HG02588 (cell line): ENCODE measurements around the gene AMOTL2.

Source experiments
- ATAC-seq: cut with Tn5 transposase; IDR thresholded peaks from one replicate; pipeline ENCODE4 v1.9.1; 2021; ENCODE audit warnings: mild to moderate bottlenecking, moderate library complexity; ENCODE audit not compliant: unreplicated experiment

AMOTL2 gene

DNA sequence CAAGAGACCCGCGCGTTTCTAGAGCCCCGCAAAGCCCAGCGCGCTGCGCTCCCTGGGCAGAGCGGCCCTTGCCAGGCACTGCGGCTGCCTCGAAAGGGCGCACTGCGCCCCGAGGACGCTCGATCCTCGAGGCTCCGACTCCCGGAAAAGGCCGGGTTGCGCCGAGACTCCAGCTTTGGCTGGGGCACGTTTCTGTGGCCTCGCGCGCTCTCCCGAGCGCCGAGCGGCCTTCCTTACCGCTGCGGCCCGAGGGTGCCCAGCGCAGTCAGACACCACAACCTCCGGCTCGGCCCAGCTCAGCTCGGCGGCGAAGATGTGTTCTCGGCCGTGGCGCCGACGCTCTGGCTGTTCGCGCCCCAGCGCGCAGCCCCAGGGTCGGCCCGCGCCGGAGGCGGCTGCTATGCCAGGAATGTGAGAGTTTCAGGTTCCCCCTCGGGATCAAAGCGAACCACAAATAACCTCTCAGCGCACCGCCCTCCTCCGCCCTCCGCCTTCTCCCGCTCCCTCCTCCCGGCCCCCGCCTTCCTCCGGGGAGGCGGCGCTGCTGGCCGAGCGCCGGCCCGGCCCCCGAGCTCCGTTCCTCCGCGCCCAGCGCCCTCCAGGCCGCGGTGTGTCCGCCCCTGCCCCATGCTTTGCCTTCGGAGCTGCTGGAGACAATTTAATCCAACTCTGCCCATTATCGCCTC lies at the start of gene AMOTL2:
TSS of gene AMOTL2 (minus strand) at position 343 of the 686 bp plus-strand sequence. CDS start 3,014 bp downstream, outside the sequence.
- no peak for ATAC-seq

DNA sequence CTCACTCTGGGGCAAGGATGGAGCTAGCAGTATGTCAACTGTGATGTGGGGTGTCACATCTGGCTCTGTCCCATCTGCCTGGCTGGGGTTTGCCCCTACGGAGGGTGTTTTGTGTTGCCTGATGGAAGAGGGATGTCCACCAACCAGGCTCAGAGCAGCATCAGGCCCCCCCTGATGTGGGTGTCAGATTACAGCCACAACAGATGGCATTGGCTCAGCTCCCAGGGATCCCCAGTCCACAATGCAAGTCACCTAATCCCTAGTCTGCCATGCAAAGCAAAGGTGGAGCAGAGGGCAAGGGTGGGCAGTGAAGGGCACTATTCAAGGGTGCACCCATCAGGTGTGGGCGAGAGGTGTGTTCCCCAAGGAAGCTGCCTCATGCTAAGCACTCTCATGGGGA lies 48.9 kb upstream of the AMOTL2 start:
- ATAC-seq: no peak

- ATAC-seq: no peak
These were observed 45.7 kb upstream of the AMOTL2 start for GRCh38 chr3:134419960-134420321.

- no peak for ATAC-seq
These were observed 45.1 kb upstream of the AMOTL2 start for GRCh38 chr3:134419214-134419959.

- ATAC-seq: no peak
These were observed 34.8 kb upstream of the AMOTL2 start for GRCh38 chr3:134409041-134409440.

- ATAC-seq: no peak
These were observed 33.0 kb upstream of the AMOTL2 start for GRCh38 chr3:134407239-134407625.

GRCh38 chr3:134406331-134407238 lies 32.3 kb upstream of the AMOTL2 start:
- no peak for ATAC-seq

- no peak for ATAC-seq
These were observed 30.2 kb upstream of the AMOTL2 start for GRCh38 chr3:134404366-134404885.

DNA sequence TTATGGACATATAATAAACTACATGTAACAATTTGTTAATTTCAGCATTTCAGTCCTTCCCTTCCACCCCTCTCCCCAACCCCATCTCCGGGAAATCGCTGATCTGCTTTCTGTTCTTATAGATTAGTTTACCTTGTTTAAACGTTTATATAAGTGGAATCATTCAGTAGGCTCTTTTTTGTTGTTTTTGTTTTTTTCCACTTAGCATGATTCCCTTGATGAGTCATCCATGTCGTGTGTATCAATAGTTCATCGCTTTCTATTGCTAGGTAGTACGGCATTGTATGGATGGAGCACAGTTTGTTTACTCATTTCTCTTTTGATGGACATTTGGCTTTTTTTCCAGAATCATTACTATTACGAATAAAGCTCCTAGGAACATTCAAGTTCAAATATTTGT lies 23.5 kb upstream of the AMOTL2 start:
- no peak for ATAC-seq

- no peak for ATAC-seq
These were observed 20.9 kb upstream of the AMOTL2 start for GRCh38 chr3:134395103-134395502.

DNA sequence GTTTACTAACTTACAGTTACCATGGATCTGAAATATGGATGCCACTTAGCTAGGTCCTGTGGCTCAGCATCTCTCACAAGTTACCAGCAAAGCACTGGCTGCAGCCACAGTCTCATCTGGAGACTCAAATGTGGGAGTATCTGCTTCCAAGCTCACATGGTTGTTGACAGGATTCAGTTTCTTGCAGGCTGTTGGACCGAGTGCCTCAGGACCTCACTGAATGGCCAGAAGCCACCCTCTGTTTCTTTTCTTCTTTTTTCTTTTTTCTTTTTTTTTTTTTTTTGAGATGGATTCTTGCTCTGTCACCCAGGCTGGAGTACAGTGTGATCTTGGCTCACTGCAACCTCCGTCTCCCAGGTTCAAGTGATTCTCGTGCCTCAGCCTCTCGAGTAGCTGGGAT lies 20.1 kb upstream of the AMOTL2 start:
- ATAC-seq: no peak

- no peak for ATAC-seq
These were observed 18.8 kb upstream of the AMOTL2 start for GRCh38 chr3:134393074-134393473.

DNA sequence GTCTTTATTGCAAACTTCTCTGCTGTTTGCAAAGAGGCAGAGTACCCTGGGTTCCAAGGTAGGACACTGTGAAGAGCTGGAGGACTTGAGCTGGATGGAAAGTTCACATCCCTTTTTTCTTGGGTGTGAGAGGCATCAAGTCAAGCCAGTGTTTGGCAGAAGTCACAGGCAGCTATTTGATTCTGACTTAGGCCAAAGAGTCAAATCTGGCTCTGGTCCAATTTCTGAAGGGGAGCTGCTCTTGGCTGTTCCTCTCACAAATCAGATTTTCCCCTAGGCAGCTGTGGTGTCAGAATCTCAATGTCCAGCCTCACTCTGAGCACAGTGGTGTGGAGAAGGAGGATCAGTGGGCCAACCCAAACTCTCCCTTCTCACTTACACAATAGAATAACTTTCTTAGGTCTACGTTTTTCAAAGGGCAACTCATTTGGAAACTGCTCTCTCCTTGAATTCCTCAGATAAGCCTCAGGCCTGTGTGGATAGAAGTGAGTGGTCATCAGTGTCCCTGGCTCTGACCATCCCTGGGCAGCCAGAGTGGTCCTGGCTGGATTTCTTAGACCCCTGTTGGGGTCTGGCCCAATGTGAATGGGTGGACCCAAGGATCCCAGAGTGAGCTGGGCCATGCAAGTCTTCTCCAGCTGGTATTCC lies 18.2 kb upstream of the AMOTL2 start:
- no peak for ATAC-seq

- ATAC-seq: no peak
These were observed 15.6 kb upstream of the AMOTL2 start for GRCh38 chr3:134389865-134390264.

GRCh38 chr3:134388788-134389485 lies 14.7 kb upstream of the AMOTL2 start:
- no peak for ATAC-seq

- no peak for ATAC-seq
These were observed 14.0 kb upstream of the AMOTL2 start for GRCh38 chr3:134388292-134388691.

DNA sequence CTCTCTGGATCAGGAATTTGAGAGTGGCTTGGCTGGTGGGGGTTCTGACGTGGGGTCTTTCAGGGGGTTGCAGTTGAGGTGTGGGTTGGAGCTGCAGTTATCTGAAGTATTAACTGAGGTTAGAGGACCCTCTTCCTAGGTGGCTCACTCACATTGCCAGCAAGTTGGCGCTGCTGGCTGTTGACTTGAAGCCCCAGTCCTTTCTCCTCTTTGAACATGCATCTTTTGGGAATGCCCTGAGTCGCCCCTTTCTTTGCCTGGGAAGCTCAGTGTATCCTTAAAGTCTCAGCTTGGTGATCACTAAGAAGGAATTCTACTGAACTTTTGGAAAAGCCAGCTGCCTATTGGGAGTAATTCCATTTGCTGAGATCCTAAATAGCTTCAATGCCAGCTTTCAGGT lies 13.0 kb upstream of the AMOTL2 start:
- no peak for ATAC-seq

DNA sequence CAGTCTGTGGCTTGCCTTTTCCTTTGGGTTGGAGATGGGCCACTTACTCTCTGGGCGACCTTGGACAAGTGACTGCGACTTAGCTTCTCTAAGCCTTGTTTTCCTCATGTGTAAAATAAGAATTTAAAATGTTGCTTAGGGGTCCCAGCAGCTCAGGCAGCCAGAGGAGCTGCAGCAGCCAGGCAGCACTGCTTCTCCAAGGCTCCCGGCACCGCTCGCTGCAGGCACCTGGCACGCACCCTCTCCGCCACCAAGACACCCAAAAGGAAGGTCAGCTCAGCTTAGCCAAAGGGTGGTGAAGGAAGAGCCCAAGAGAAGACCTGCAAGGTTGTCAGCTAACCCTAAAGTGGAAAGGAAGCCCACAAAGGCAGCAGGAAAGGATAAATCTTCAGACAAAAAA lies 10.7 kb upstream of the AMOTL2 start:
- ATAC-seq: no peak

- ATAC-seq: no peak
These were observed 7.7 kb upstream of the AMOTL2 start for GRCh38 chr3:134381831-134382442.

- ATAC-seq: no peak
These were observed 6.8 kb upstream of the AMOTL2 start for GRCh38 chr3:134381076-134381475.
